ENCODE measurements around the gene NCAN.

NCAN gene

DNA sequence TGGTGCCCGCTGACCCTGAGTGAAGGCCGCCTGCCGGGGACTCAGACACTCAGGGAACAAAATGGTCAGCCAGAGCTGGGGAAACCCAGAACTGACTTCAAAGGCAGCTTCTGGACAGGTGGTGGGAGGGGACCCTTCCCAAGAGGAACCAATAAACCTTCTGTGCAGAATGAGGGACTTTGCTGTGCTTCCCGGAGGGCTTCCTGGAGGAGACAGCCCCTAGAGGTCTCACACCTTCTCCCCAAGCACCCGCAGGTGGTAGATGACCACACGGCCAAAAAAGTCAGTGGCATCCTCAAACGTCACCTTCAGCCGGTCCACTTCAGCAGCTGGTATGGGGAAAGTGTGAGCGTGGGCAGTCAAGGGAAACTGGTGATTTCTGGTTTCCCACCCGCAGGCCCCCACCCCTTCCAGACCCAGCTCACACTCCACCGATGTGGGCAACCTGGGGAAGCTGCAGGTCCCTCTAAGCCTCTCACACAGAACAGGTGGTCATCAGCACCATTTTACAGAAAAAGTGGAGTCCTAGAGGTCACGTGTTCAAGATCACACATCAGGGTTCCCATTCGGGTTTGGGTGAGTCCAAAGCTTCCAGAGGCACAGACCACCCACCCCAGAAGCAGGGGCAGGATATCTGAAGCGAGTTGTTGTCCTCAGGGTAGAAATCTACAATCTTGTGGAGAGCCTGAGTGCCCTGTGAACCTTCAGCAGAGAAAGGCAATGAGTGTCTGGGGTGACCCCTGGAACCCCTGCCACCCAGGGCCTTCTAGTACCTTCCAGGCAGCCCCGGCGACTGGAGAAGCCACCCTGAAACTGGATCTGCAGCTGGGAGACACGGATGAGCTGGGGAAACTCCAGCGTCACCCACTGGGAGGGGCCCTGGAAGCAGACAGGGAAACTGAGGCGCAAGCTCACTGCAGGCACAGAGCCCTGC, 9.8 kb upstream of the NCAN start:
- no peak for DNase-seq (ENCODE audit: low read depth)
- TF ChIP-seq, protein P1, sequence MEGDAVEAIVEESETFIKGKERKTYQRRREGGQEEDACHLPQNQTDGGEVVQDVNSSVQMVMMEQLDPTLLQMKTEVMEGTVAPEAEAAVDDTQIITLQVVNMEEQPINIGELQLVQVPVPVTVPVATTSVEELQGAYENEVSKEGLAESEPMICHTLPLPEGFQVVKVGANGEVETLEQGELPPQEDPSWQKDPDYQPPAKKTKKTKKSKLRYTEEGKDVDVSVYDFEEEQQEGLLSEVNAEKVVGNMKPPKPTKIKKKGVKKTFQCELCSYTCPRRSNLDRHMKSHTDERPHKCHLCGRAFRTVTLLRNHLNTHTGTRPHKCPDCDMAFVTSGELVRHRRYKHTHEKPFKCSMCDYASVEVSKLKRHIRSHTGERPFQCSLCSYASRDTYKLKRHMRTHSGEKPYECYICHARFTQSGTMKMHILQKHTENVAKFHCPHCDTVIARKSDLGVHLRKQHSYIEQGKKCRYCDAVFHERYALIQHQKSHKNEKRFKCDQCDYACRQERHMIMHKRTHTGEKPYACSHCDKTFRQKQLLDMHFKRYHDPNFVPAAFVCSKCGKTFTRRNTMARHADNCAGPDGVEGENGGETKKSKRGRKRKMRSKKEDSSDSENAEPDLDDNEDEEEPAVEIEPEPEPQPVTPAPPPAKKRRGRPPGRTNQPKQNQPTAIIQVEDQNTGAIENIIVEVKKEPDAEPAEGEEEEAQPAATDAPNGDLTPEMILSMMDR (IDR thresholded peaks at IDR 0.05; ENCODE audit: low read length, missing control alignments) = no peak
- peak overlapping the region; percentile 74 for H3K4me3 ChIP-seq (replicated peaks; ENCODE audit: low read depth, low read length)

- no peak for DNase-seq (ENCODE audit: low read depth)
- TF ChIP-seq, protein P1 (IDR thresholded peaks at IDR 0.05; ENCODE audit: low read length, missing control alignments) = no peak
- peak overlapping the region; percentile 74 for H3K4me3 ChIP-seq (replicated peaks; ENCODE audit: low read depth, low read length)
Observed at GRCh38 chr19:19202707-19203011, 9.1 kb upstream of the NCAN start.

GRCh38 chr19:19203012-19203856, 8.5 kb upstream of the NCAN start, which contains the start of gene NR2C2AP:
Gene NR2C2AP (minus strand): TSS chr19:19203414. CDS start chr19:19203060, 354 bp downstream.
- peak within 1 kb of the TSS; percentile 74 for H3K4me3 ChIP-seq (replicated peaks; ENCODE audit: low read depth, low read length)
- TF ChIP-seq, protein P1 (IDR thresholded peaks at IDR 0.05; ENCODE audit: low read length, missing control alignments) = no peak
- DNase-seq (ENCODE audit: low read depth) = peak; percentile 94

GRCh38 chr19:19204181-19204580, 7.6 kb upstream of the NCAN start:
- TF ChIP-seq, protein P1 (IDR thresholded peaks at IDR 0.05; ENCODE audit: low read length, missing control alignments) = no peak
- no peak overlapping the region for H3K4me3 ChIP-seq (replicated peaks; ENCODE audit: low read depth, low read length)
- no peak for DNase-seq (ENCODE audit: low read depth)

DNA sequence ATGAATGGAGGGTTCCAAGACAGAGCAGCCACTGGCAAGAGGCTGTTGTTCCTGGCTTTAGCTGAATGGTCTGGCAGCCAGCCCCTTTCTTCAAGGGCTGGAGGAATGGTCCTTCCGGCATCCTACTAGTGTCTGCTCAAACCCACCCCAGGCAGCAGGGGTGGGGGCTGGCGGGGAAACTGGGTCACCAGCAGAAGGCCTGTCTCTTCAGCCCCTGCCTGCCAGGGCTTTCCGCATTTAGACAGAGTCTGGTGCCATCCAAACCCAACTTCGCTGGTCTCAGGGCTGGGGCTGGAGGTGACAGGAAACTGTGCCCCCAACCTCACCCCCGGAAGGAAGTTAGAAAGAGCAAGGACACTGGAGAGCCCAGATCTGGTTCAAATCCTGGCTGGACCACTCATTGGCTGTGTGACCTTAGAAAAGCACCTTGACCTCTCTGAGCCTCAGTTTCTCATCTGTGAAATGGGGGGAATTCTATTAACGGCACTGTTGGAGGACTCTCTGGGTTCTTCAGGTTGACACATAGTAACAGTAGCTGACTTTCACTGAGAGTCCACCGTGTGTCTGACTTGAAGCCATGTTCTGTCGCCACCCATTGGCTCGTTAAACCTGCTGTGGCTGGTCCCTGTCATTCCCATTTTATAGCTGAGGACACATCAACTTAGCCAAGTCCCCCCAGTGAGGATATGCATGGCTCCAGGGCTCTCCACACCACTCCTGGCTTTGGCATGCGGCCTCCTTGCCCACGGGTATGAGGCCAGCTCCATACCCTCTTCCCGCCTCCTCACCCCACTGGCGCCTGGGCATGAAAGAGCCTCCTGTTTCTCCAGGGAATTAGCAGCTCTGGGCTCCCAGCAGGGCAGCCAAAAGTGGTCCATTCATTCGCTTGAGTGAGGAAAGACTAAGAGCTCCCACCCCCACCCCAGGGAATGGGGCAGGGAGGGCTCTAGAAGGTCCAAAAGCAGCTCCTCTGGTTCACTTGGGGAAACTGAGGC, 6.0 kb upstream of the NCAN start:
- TF ChIP-seq, protein P1 (IDR thresholded peaks at IDR 0.05; ENCODE audit: low read length, missing control alignments) = no peak
- no peak for DNase-seq (ENCODE audit: low read depth)
- no peak overlapping the region for H3K4me3 ChIP-seq (replicated peaks; ENCODE audit: low read depth, low read length)

GRCh38 chr19:19206938-19207337, 4.8 kb upstream of the NCAN start:
- H3K4me3 ChIP-seq (replicated peaks; ENCODE audit: low read depth, low read length) = no peak overlapping the region
- TF ChIP-seq, protein P1 (IDR thresholded peaks at IDR 0.05; ENCODE audit: low read length, missing control alignments) = no peak
- DNase-seq (ENCODE audit: low read depth) = no peak

All from fibroblast of pulmonary artery (primary cell).